Osteocyte (in vitro differentiated cells): ENCODE measurements around the gene MAGEC1. TPM values are rescaled to one million over a fixed set of nuclear protein-coding genes. Genes with fewer than 3 reads are reported as not detected.

ENCODE experiments used
- DNase-seq: peaks from one replicate; pipeline ENCODE4 v3.0.0; 2021; ENCODE audit warnings: mixed read lengths; ENCODE audit not compliant: unreplicated experiment; ENCODE audit errors: extremely low spot score
- H3K27ac Mint-ChIP-seq: one replicate; pipeline ENCODE4 v1.8.0; 2021; ENCODE audit warnings: mild to moderate bottlenecking, mixed read lengths; ENCODE audit not compliant: unreplicated experiment
- H3K27me3 Mint-ChIP-seq: one replicate; pipeline ENCODE4 v1.8.0; 2021; ENCODE audit warnings: mixed read lengths; ENCODE audit not compliant: unreplicated experiment
- H3K36me3 Mint-ChIP-seq: one replicate; pipeline ENCODE4 v1.8.0; 2021; ENCODE audit warnings: mixed read lengths; ENCODE audit not compliant: unreplicated experiment
- H3K4me1 Mint-ChIP-seq: one replicate; pipeline ENCODE4 v1.8.0; 2021; ENCODE audit warnings: mixed read lengths; ENCODE audit not compliant: unreplicated experiment
- H3K4me3 Mint-ChIP-seq: one replicate; pipeline ENCODE4 v1.8.0; 2021; ENCODE audit warnings: mild to moderate bottlenecking, moderate library complexity, mixed read lengths; ENCODE audit not compliant: unreplicated experiment
- H3K9me3 Mint-ChIP-seq: one replicate; pipeline ENCODE4 v1.8.0; 2021; ENCODE audit warnings: mixed read lengths; ENCODE audit not compliant: unreplicated experiment
- CTCF ChIP-seq: fragments of 200-600 bp; sonication (generic); IDR thresholded peaks from 2 replicates; pipeline ENCODE4 v1.5.0; 2021; ENCODE audit warnings: antibody characterized with exemption, mild to moderate bottlenecking, moderate library complexity
- total RNA-seq: library from RNA; stranded (reverse); gene quantifications from 2 replicates; pipeline ENCODE4 v1.2.1, GENCODE V29; 2021

The MAGEC1 gene
- total RNA-seq, 1 donor from 2014 or later = not detected

GRCh38 chrX:141928432-141928831 is 24.7 kb downstream of the MAGEC1 start:
- no peak overlapping the region for H3K27ac Mint-ChIP-seq
- TF ChIP-seq CTCF = no peak
- H3K36me3 Mint-ChIP-seq = no peaks in the 10 kb centered on the region
- H3K4me1 Mint-ChIP-seq = no peaks in the 10 kb centered on the region
- DNase-seq = no peak
- H3K27me3 Mint-ChIP-seq = no peaks in the 10 kb centered on the region
- peaks cover 7% of the 10 kb centered on the region for H3K9me3 Mint-ChIP-seq
- no peak overlapping the region for H3K4me3 Mint-ChIP-seq

GRCh38 chrX:141934059-141934641 is 30.5 kb downstream of the MAGEC1 start:
- Mint-ChIP-seq H3K4me1 (no peaks in the 10 kb centered on the region), H3K27me3 (no peaks in the 10 kb centered on the region), H3K27ac (no peak overlapping the region), H3K36me3 (no peaks in the 10 kb centered on the region), H3K4me3 (no peak overlapping the region), H3K9me3 (peaks cover 4% of the 10 kb centered on the region)
- DNase-seq = no peak
- no peak for TF ChIP-seq CTCF

GRCh38 chrX:141935645-141936044 is 32.0 kb downstream of the MAGEC1 start:
- Mint-ChIP-seq H3K4me3 (no peak overlapping the region), H3K27me3 (no peaks in the 10 kb centered on the region), H3K36me3 (no peaks in the 10 kb centered on the region), H3K9me3 (peaks cover 4% of the 10 kb centered on the region), H3K27ac (no peak overlapping the region), H3K4me1 (no peaks in the 10 kb centered on the region)
- no peak for TF ChIP-seq CTCF
- no peak for DNase-seq

- no peak overlapping the region for H3K27ac Mint-ChIP-seq
- no peaks in the 10 kb centered on the region for H3K27me3 Mint-ChIP-seq
- H3K4me1 Mint-ChIP-seq = no peaks in the 10 kb centered on the region
- no peaks in the 10 kb centered on the region for H3K36me3 Mint-ChIP-seq
- peak; percentile 36 for TF ChIP-seq CTCF
- peaks cover 4% of the 10 kb centered on the region for H3K9me3 Mint-ChIP-seq
- H3K4me3 Mint-ChIP-seq = no peak overlapping the region
- no peak for DNase-seq
These were observed 32.4 kb downstream of the MAGEC1 start for GRCh38 chrX:141936080-141936479.

GRCh38 chrX:141941234-141941633 is 37.5 kb downstream of the MAGEC1 start:
- TF ChIP-seq CTCF = no peak
- no peaks in the 10 kb centered on the region for H3K27me3 Mint-ChIP-seq
- no peaks in the 10 kb centered on the region for H3K4me1 Mint-ChIP-seq
- no peak overlapping the region for H3K27ac Mint-ChIP-seq
- H3K4me3 Mint-ChIP-seq = no peak overlapping the region
- DNase-seq = no peak
- no peaks in the 10 kb centered on the region for H3K36me3 Mint-ChIP-seq
- peaks cover 9% of the 10 kb centered on the region for H3K9me3 Mint-ChIP-seq
